Psoas muscle (tissue), 8 donors: ENCODE data around the gene TTLL10. TPM values are rescaled to one million over a fixed set of nuclear protein-coding genes. Genes with fewer than 3 reads are reported as not detected.

ENCODE experiments used
- ATAC-seq, 4 donors: fragments of 200-7000 bp; cut with Tn5 transposase; one replicate each; pipeline ENCODE4 v1.9.1; 2020; ENCODE audit warnings: moderate library complexity in 3 of 4, mild to moderate bottlenecking in 2 of 4
- DNase-seq, 2 donors: peaks; one replicate each; pipeline ENCODE4 v3.0.0-alpha.2; 2020
- H3K27ac ChIP-seq: fragments of 200-600 bp; one replicate; pipeline ENCODE4 v1.8.0; 2022
- H3K27me3 ChIP-seq, 3 donors: fragments of 200-600 bp in 1 of 3; one replicate each; pipeline versions ENCODE4 v1.6.1 to v1.8.0; 2013 to 2022; ENCODE audit warnings: low read length in 2 of 3, mild to moderate bottlenecking in 2 of 3, moderate library complexity in 1 of 3; ENCODE audit not compliant: insufficient read depth in 3 of 3
- H3K36me3 ChIP-seq, 2 donors: fragments of 200-600 bp in 1 of 2; one replicate each; pipeline versions ENCODE4 v1.6.1 to v1.8.0; 2013 to 2022; ENCODE audit warnings: low read depth in 1 of 2, mild to moderate bottlenecking in 1 of 2, moderate library complexity in 1 of 2; ENCODE audit not compliant: insufficient read depth in 1 of 2
- H3K4me1 ChIP-seq: fragments of 200-600 bp; one replicate; pipeline ENCODE4 v1.8.0; 2022
- H3K4me3 ChIP-seq: fragments of 200-600 bp; one replicate; pipeline ENCODE4 v1.8.0; 2022; ENCODE audit warnings: mild to moderate bottlenecking
- H3K9me3 ChIP-seq: fragments of 200-600 bp; one replicate; pipeline ENCODE4 v1.8.0; 2022
- CTCF ChIP-seq: fragments of 200-600 bp; IDR thresholded peaks from one replicate; pipeline ENCODE4 v1.8.0; 2022; ENCODE audit warnings: antibody characterized with exemption
- WGBS, 3 donors: extraction: QIAGEN DNeasy Blood & Tissue Kit; methylation state at CpG; one replicate each; pipeline versions ENCODE4 v1.1.6 to v1.1.7; 2013; 5-methylcytosine and 5-hydroxymethylcytosine counted together
- intact Hi-C, 2 donors: fragments of 100-400 bp; cut with DNase I; formaldehyde crosslinking; loops; one replicate each; pipeline versions ENCODE4 v1.11.0 to v1.14.2; 2022
- polyA plus RNA-seq, 3 donors: library from polyadenylated mRNA; stranded (reverse); fragments of 200-250 nt; gene quantifications; one replicate each; pipeline ENCODE4 v1.2.3, GENCODE V29; 2013
- total RNA-seq, 4 donors: library from RNA; stranded (reverse); fragmentation: NEBNext Ultra II Directional in 2 of 4; extraction: Animal tissue kit (Norgen Biotek cat#: 25700) in 2 of 4; gene quantifications; one replicate each; pipeline versions ENCODE4 v1.2.1 to v1.2.4, GENCODE V29; 2021 to 2023
- donor health status: healthy with polysubstance abuse.
- donor health status: DM: no; HTN: no; CAD: no; lungs with moderate emphysema.
- donor health status: Bipolar disorder and iron deficiency.
- donor health status: healthy.
- donor health status: DM: yes; HTN: yes; CAD: no.
- donor health status: DM: no; HTN: no; CAD: no.
- donor health status: DM: no; HTN: no; CAD: no.
- donor health status: DM: yes; HTN: yes; CAD: no.

Gene TTLL10
- total and polyA plus RNA-seq, 7 donors = 0.03 to 0.27 (median 0.10) TPM; not detected in 3

- peaks cover 0 to 23% (median 23%) of the 10 kb centered on the region in 3 donors for H3K27me3 ChIP-seq
- H3K27ac ChIP-seq = no peak overlapping the region
- no peaks in the 10 kb centered on the region for H3K4me1 ChIP-seq
- H3K9me3 ChIP-seq = no peaks in the 10 kb centered on the region
- TF ChIP-seq CTCF = no peak
- H3K4me3 ChIP-seq = no peak overlapping the region
- DNase-seq = no peak
- WGBS, 3 donors = 49 to 56% (median 53%) methylated on average over 17 to 23 of the region's 23 CpGs
- no peaks in the 10 kb centered on the region for H3K36me3 ChIP-seq
- intact Hi-C loops = no loop called here
- no peak for ATAC-seq
These were observed 67.3 kb downstream of the TTLL10 start for GRCh38 chr1:1240822-1241587.

GRCh38 chr1:1241588-1242219, 68.0 kb downstream of the TTLL10 start:
- 77 to 82% (median 81%) methylated on average over 26 of the region's 26 CpGs for WGBS, 3 donors
- peaks cover 0 to 28% (median 28%) of the 10 kb centered on the region in 3 donors for H3K27me3 ChIP-seq
- intact Hi-C loops = no loop called here
- no peak overlapping the region for H3K27ac ChIP-seq
- H3K4me3 ChIP-seq = no peak overlapping the region
- TF ChIP-seq CTCF = no peak
- no peak for DNase-seq
- no peaks in the 10 kb centered on the region for H3K36me3 ChIP-seq
- H3K4me1 ChIP-seq = no peaks in the 10 kb centered on the region
- ATAC-seq = no peak
- H3K9me3 ChIP-seq = no peaks in the 10 kb centered on the region

GRCh38 chr1:1242461-1243265, 69.0 kb downstream of the TTLL10 start:
- no peak overlapping the region for H3K4me3 ChIP-seq
- DNase-seq (no peak), ATAC-seq (no peak)
- intact Hi-C loops = no loop called here
- H3K27me3 ChIP-seq = peaks cover 0 to 36% (median 30%) of the 10 kb centered on the region in 3 donors
- no peaks in the 10 kb centered on the region for H3K4me1 ChIP-seq
- no peaks in the 10 kb centered on the region for H3K9me3 ChIP-seq
- WGBS, 3 donors = 81 to 90% (median 84%) methylated on average over 37 to 41 of the region's 41 CpGs
- H3K36me3 ChIP-seq = no peaks in the 10 kb centered on the region
- no peak overlapping the region for H3K27ac ChIP-seq
- no peak for TF ChIP-seq CTCF

- Histone ChIP-seq H3K4me1 (no peaks in the 10 kb centered on the region), H3K27me3 (peaks cover 0 to 36% (median 25%) of the 10 kb centered on the region in 3 donors), H3K36me3 (no peaks in the 10 kb centered on the region), H3K9me3 (no peaks in the 10 kb centered on the region), H3K27ac (no peak overlapping the region), H3K4me3 (no peak overlapping the region)
- ATAC-seq (no peak), DNase-seq (no peak)
- intact Hi-C loops = no loop called here
- TF ChIP-seq CTCF = no peak
- 78 to 91% (median 90%) methylated on average over 22 to 23 of the region's 23 CpGs for WGBS, 3 donors
These were observed 69.6 kb downstream of the TTLL10 start for GRCh38 chr1:1243266-1243660.
